T-cell (primary cell): ENCODE results near the gene SLC30A2. TPM values are rescaled to one million over a fixed set of nuclear protein-coding genes. Genes with fewer than 3 reads are reported as not detected.

Experiments used
- ATAC-seq, 4 experiments: fragments of 200-7000 bp in 3 of 4; fragments of 150-1000 bp in 1 of 4; cut with Tn5 transposase; replicated peaks in 1 of 4; 1 replicate in 3 of 4; 2 replicates in 1 of 4; pipeline ENCODE4 v1.10.0; 2021; ENCODE audit warnings: moderate library complexity in 3 of 4, mild to moderate bottlenecking in 2 of 4, moderate number of reproducible peaks in 1 of 4
- CTCF ChIA-PET, 2 donors: fragments of 300-600 bp; sonication (Branson Sonifier 250); formaldehyde crosslinking; loops; one replicate each; lab custom pipeline; 2022; ENCODE audit warnings: antibody characterized with exemption in 2 of 2; lab: Charles Lee
- POLR2A ChIA-PET, 2 donors: fragments of 300-600 bp; sonication (Branson Sonifier 250); formaldehyde crosslinking; loops; one replicate each; lab custom pipeline; 2022; ENCODE audit warnings: antibody characterized with exemption in 2 of 2; lab: Charles Lee
- DNase-seq, 35 experiments: peaks; one replicate each; pipeline versions ENCODE4 v3.0.0 to v3.0.0-alpha.2; 2013 to 2023
- H3K27ac ChIP-seq: one replicate; pipeline ENCODE4 v1.5.1; 2013; ENCODE audit warnings: low read length
- H3K27me3 ChIP-seq, 2 experiments: replicated peaks in 1 of 2; 1 replicate in 1 of 2; 2 replicates in 1 of 2; pipeline versions ENCODE4 v1.6.1 to v1.7.0; 2013; ENCODE audit warnings: low read length in 1 of 2, mixed read lengths in 1 of 2; ENCODE audit not compliant: control insufficient read depth in 2 of 2, insufficient read depth in 2 of 2; ENCODE audit errors: extremely low read depth in 1 of 2
- H3K36me3 ChIP-seq, 2 donors: 1 replicate in 1 of 2; 2 replicates in 1 of 2; pipeline versions ENCODE4 v1.6.1 to v1.7.0; 2013; ENCODE audit warnings: low read length in 1 of 2; ENCODE audit not compliant: control insufficient read depth in 2 of 2, insufficient read depth in 1 of 2; ENCODE audit errors: extremely low read depth in 1 of 2
- H3K4me1 ChIP-seq, 2 experiments: 1 replicate in 1 of 2; 2 replicates in 1 of 2; pipeline versions ENCODE4 v1.6.1 to v1.7.0; 2013; ENCODE audit warnings: low read length in 2 of 2, mixed read lengths in 1 of 2; ENCODE audit not compliant: insufficient read depth in 2 of 2, control insufficient read depth in 1 of 2; ENCODE audit errors: extremely low read depth in 1 of 2
- H3K4me3 ChIP-seq, 2 donors: 1 replicate in 1 of 2; 2 replicates in 1 of 2; pipeline versions ENCODE4 v1.5.1 to v1.7.0; 2013; ENCODE audit warnings: mild to moderate bottlenecking in 2 of 2, low read length in 1 of 2, moderate library complexity in 1 of 2; ENCODE audit not compliant: control insufficient read depth in 1 of 2; ENCODE audit errors: extremely low read depth in 1 of 2
- H3K9me3 ChIP-seq: 2 replicates; pipeline ENCODE4 v1.7.0; 2013
- H3K27ac Mint-ChIP-seq, 2 donors: one replicate each; pipeline ENCODE4 v1.8.0; 2020 to 2021; ENCODE audit warnings: mild to moderate bottlenecking in 2 of 2, mixed read lengths in 2 of 2
- H3K27me3 Mint-ChIP-seq, 2 donors: one replicate each; pipeline ENCODE4 v1.8.0; 2021 to 2022; ENCODE audit warnings: mixed read lengths in 2 of 2
- H3K36me3 Mint-ChIP-seq: one replicate; pipeline ENCODE4 v1.8.0; 2021; ENCODE audit warnings: mixed read lengths
- H3K4me1 Mint-ChIP-seq, 3 donors: one replicate each; pipeline ENCODE4 v1.8.0; 2020 to 2022; ENCODE audit warnings: mixed read lengths in 3 of 3, mild to moderate bottlenecking in 1 of 3
- H3K4me3 Mint-ChIP-seq, 3 donors: one replicate each; pipeline ENCODE4 v1.8.0; 2020 to 2022; ENCODE audit warnings: mild to moderate bottlenecking in 3 of 3, mixed read lengths in 3 of 3, moderate library complexity in 3 of 3
- H3K9me3 Mint-ChIP-seq, 3 donors: one replicate each; pipeline ENCODE4 v1.8.0; 2020 to 2022; ENCODE audit warnings: mixed read lengths in 3 of 3
- WGBS: methylation state at CpG from one replicate; pipeline ENCODE4 v1.1.5; 2013; ENCODE audit warnings: missing lambda C conversion rate; ENCODE audit not compliant: insufficient coverage; 5-methylcytosine and 5-hydroxymethylcytosine counted together
- total RNA-seq, 35 experiments: library from RNA in 6 of 35; stranded (reverse) in 6 of 35; fragments of 120-200 nt in 1 of 35; gene quantifications; one replicate each; pipeline versions ENCODE4 v1.2.1 to v1.2.4 and lab custom pipeline; 2013 to 2026

The SLC30A2 gene
- total RNA-seq, 5 donors from 2014 or later (not counting 1 experiment from before 2014, with no cell fraction given): 0.13 to 0.38 (median 0.19) TPM; not detected in 2

DNA sequence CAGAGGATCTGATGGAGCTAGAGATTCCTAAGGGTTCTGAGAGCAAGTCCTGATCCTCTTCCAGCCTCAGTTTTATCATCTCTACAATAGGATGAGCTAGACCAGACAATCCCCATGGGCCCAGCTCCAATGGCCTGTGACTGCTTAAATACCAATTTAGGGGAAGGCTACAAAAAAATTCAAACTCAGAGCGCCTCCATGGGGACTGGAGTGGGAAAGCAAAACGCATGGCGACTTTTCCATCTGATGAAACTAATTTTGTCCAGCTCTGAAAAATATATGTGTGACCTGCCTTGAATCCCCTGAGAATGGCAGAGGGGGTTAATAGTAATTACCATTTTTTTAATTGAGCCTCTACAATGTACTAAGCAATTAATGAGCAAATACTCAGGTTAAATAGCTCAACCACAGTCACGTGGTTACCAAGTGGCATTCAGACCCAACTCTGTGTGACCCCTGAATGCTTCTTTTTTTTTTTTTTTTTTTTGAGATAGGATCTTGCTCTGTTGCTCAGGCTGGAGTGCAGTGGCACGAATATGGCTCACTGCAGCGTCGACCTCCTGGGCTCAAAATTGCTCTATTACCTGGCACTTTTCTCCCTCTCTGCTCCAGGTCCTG, 15.9 kb downstream of the SLC30A2 start:
- H3K27ac ChIP-seq: no peak overlapping the region
- Mint-ChIP-seq H3K27me3 (peaks cover 0 to 2% of the 10 kb centered on the region in 2 donors), H3K9me3 (no peaks in the 10 kb centered on the region), H3K36me3 (no peaks in the 10 kb centered on the region), H3K4me3 (no peak overlapping the region), H3K27ac (no peak overlapping the region), H3K4me1 (peaks cover 7 to 15% (median 7%) of the 10 kb centered on the region in 3 donors)
- ChIA-PET POLR2A (no interaction called here), CTCF (interaction anchor here (0.5 to 0.7 kb wide), 2 partner anchors 645 to 1268 kb away, joined by 5 to 8 read pairs; no protein-coding TSS in a partner anchor)
- ATAC-seq (no peak), DNase-seq (no peak)
- peaks cover 0 to 38% of the 10 kb centered on the region in 2 experiments for H3K27me3 ChIP-seq
- WGBS: no CpG with 5 or more reads among the region's 7 CpGs
- H3K9me3 ChIP-seq: no peaks in the 10 kb centered on the region
- no peak overlapping the region for H3K4me3 ChIP-seq
- peaks cover 0 to 7% of the 10 kb centered on the region in 2 experiments for H3K4me1 ChIP-seq
- no peaks in the 10 kb centered on the region for H3K36me3 ChIP-seq

- H3K27me3 Mint-ChIP-seq: peaks cover 0 to 2% of the 10 kb centered on the region in 2 donors
- no peaks in the 10 kb centered on the region for H3K9me3 Mint-ChIP-seq
- peaks cover 0 to 31% of the 10 kb centered on the region in 2 experiments for H3K27me3 ChIP-seq
- POLR2A ChIA-PET: no interaction called here
- no peaks in the 10 kb centered on the region for H3K9me3 ChIP-seq
- 84% methylated on average over 10 of the region's 15 CpGs for WGBS
- no peak overlapping the region for H3K4me3 Mint-ChIP-seq
- CTCF ChIA-PET: interaction anchor here (0.5 to 0.7 kb wide), 2 partner anchors 646 to 1268 kb away, joined by 5 to 8 read pairs; no protein-coding TSS in a partner anchor
- no peaks in the 10 kb centered on the region for H3K36me3 ChIP-seq
- no peak overlapping the region for H3K27ac ChIP-seq
- no peak overlapping the region for H3K4me3 ChIP-seq
- H3K4me1 Mint-ChIP-seq: peaks cover 0 to 8% (median under 1%) of the 10 kb centered on the region in 3 donors
- no peak for DNase-seq
- no peak for ATAC-seq
- H3K36me3 Mint-ChIP-seq: no peaks in the 10 kb centered on the region
- peaks cover 0 to under 1% of the 10 kb centered on the region in 2 experiments for H3K4me1 ChIP-seq
- no peak overlapping the region for H3K27ac Mint-ChIP-seq
Measured at GRCh38 chr1:26029054-26029863, 16.7 kb downstream of the SLC30A2 start.

- H3K36me3 Mint-ChIP-seq: no peaks in the 10 kb centered on the region
- H3K4me1 Mint-ChIP-seq: peaks cover 0 to 6% (median 0%) of the 10 kb centered on the region in 3 donors
- Histone ChIP-seq H3K4me3 (no peak overlapping the region), H3K9me3 (no peaks in the 10 kb centered on the region), H3K27ac (no peak overlapping the region), H3K27me3 (peaks cover 0 to 27% of the 10 kb centered on the region in 2 experiments), H3K36me3 (no peaks in the 10 kb centered on the region), H3K4me1 (no peaks in the 10 kb centered on the region)
- H3K27ac Mint-ChIP-seq: no peak overlapping the region
- WGBS: 79% methylated on average over 8 of the region's 8 CpGs
- ATAC-seq (no peak), DNase-seq (no peak)
- H3K4me3 Mint-ChIP-seq: no peak overlapping the region
- POLR2A ChIA-PET: no interaction called here
- peaks cover 0 to 2% of the 10 kb centered on the region in 2 donors for H3K27me3 Mint-ChIP-seq
- CTCF ChIA-PET: no interaction called here
- no peaks in the 10 kb centered on the region for H3K9me3 Mint-ChIP-seq
Measured at GRCh38 chr1:26028490-26028980, 17.4 kb downstream of the SLC30A2 start.

DNA sequence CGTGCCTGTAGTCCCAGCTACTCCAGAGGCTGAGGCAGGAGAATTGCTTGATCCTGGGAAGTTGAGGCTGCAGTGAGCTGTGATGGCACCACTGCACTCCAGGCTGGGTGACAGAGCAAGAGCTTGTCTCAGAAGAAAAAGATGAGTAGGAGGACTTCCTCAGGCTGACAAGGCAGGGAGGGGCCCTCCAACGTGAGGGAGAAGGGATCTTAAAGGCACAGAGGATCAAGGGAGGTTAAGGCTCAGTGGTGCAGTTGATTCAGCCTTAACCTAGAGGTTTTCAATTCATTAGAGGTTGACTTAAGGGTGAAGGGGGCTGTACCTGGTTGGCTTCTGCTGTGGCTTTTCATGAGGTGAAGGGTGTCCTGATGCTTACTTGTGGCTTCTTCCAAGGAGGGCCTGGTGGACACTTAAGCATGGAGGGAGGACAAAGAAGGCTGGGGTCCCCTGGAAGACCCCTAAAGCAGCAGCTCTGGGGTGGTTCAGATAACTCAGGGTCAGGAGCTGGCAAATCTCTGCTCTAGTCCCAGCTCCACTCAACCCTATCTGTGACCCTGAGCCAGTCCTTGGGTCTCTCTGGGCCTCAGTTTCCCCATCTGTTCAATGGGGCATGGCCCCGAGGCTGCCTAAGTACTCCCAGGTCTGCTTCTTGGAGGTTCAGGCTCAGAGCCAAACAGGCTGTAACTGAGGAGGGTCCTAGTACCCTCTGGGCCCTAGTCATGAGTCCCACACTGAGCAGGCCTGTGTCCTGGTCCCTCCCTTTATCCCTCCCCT, 18.0 kb downstream of the SLC30A2 start:
- Mint-ChIP-seq H3K36me3 (no peaks in the 10 kb centered on the region), H3K4me3 (no peak overlapping the region), H3K4me1 (peaks cover 0 to 6% (median 0%) of the 10 kb centered on the region in 3 donors), H3K27ac (no peak overlapping the region), H3K27me3 (peaks cover 0 to 2% of the 10 kb centered on the region in 2 donors), H3K9me3 (no peaks in the 10 kb centered on the region)
- no peaks in the 10 kb centered on the region for H3K9me3 ChIP-seq
- CTCF ChIA-PET: interaction anchor here in 1 of 2 donors (0.6 kb wide), 1 partner anchor 7 kb away, joined by 3 read pairs; no protein-coding TSS in a partner anchor
- no peaks in the 10 kb centered on the region for H3K4me1 ChIP-seq
- WGBS: 18% methylated on average over 3 of the region's 3 CpGs
- H3K36me3 ChIP-seq: no peaks in the 10 kb centered on the region
- H3K27ac ChIP-seq: no peak overlapping the region
- POLR2A ChIA-PET: interaction anchor here in 1 of 2 donors (0.6 kb wide), 1 partner anchor 349 kb away, joined by 3 read pairs; no protein-coding TSS in a partner anchor
- no peak for DNase-seq
- H3K27me3 ChIP-seq: peaks cover 0 to 21% of the 10 kb centered on the region in 2 experiments
- H3K4me3 ChIP-seq: no peak overlapping the region
- ATAC-seq: no peak

DNA sequence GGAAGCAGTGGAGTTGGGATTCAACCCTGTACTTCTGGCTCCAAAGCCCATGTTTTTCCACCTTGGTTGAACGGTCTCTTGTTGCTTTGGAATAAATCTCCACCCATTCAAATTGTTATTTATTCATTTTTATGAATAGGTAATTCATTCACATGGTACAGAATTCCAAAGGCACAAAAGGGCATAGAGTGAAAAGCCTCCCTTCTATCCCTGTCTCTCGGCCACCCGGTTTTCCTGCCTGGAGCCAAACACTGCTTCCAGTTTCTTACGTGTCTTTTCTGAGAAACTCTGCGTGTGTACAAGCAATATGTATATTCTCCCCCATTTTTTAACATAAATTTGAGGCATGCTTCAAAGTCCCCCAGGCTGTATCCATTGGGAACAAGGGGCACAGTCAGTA, 20.4 kb downstream of the SLC30A2 start:
- H3K27ac Mint-ChIP-seq: no peak overlapping the region
- no peaks in the 10 kb centered on the region for H3K36me3 Mint-ChIP-seq
- H3K27me3 ChIP-seq: peaks cover 0 to 10% of the 10 kb centered on the region in 2 experiments
- no peak overlapping the region for H3K4me3 Mint-ChIP-seq
- ChIA-PET CTCF (interaction anchor here in 1 of 2 donors (0.6 kb wide), 1 partner anchor 125 kb away, joined by 3 read pairs; no protein-coding TSS in a partner anchor), POLR2A (no interaction called here)
- H3K36me3 ChIP-seq: no peaks in the 10 kb centered on the region
- H3K4me1 ChIP-seq: no peaks in the 10 kb centered on the region
- peaks cover 0 to 6% (median 0%) of the 10 kb centered on the region in 3 donors for H3K4me1 Mint-ChIP-seq
- no CpG with 5 or more reads among the region's 5 CpGs for WGBS
- H3K9me3 ChIP-seq: no peaks in the 10 kb centered on the region
- no peaks in the 10 kb centered on the region for H3K9me3 Mint-ChIP-seq
- DNase-seq (no peak), ATAC-seq (no peak)
- H3K27ac ChIP-seq: no peak overlapping the region
- H3K27me3 Mint-ChIP-seq: peaks cover 0 to 3% of the 10 kb centered on the region in 2 donors
- no peak overlapping the region for H3K4me3 ChIP-seq
